ENCODE results near the gene MTRF1. TPM values are rescaled to one million over a fixed set of nuclear protein-coding genes. Genes with fewer than 3 reads are reported as not detected.

The MTRF1 gene
- total and polyA plus RNA-seq, 12 donors = 6.6 to 18.7 (median 10.3) TPM

DNA sequence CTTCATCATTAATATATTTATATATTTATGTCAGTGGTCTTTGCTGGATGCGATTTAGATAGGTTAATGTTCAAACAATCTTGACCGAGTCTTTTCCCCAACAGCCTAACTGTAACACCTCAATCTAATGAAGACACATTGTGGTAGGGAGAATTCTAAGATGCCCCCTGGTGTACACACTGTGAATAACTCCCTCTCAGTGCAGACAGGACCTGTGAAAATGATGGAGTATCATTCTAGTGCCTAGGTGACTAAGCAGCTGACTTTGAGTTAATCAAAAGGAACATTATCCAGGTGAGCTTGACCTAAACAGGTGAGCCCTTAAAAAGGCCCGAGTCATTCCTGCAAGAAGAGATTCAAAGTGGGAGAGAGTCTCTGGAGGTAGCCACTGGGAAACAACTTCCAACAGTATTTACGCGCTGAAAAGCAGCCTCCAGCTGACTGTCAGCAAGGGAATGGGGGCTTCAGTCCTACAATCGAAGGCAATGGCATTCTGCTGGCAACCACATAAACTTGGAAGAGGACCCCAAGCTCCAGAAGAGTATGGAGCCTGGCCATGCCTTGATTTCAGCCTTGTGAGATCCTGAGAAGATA is 41.0 kb downstream of the MTRF1 start:
- peak; percentile 57 to 85 (median 76) for TF ChIP-seq CTCF (IDR thresholded peaks at IDR 0.05)
- DNase-seq = peak in 1 of 2 donors; percentile 30
- Histone ChIP-seq H3K27me3 (no peaks in the 10 kb centered on the region), H3K27ac (no peak overlapping the region), H3K9me3 (no peaks in the 10 kb centered on the region), H3K4me3 (no peak overlapping the region), H3K4me1 (no peaks in the 10 kb centered on the region), H3K36me3 (peaks cover 0 to 41% (median 4%) of the 10 kb centered on the region in 9 donors)
- WGBS, 2 donors = 52 to 55% methylated on average over 6 of the region's 6 CpGs
- intact Hi-C loops (cut with DNase I) = loop anchor here in 9 of 10 donors (1.0 to 5.0 kb wide), 3 partner anchors 145 to 148 kb away; no protein-coding TSS in a partner anchor
- ATAC-seq = peak in 7 of 8 donors; percentile 62 to 88 (median 75)

- no peak for DNase-seq
- intact Hi-C loops (cut with DNase I) = loop anchor here in 4 of 10 donors (5.0 kb wide), 1 partner anchor 143 kb away; no protein-coding TSS in a partner anchor
- H3K27me3 ChIP-seq = no peaks in the 10 kb centered on the region
- WGBS, 2 donors = 68 to 74% methylated on average over 3 of the region's 3 CpGs
- no peaks in the 10 kb centered on the region for H3K9me3 ChIP-seq
- TF ChIP-seq CTCF (IDR thresholded peaks at IDR 0.05) = no peak
- no peaks in the 10 kb centered on the region for H3K4me1 ChIP-seq
- no peak overlapping the region for H3K27ac ChIP-seq
- no peak overlapping the region for H3K4me3 ChIP-seq
- no peak for ATAC-seq
- H3K36me3 ChIP-seq = peaks cover 0 to 29% (median 4%) of the 10 kb centered on the region in 9 donors
Measured at GRCh38 chr13:41220401-41220800, 43.0 kb downstream of the MTRF1 start.

- DNase-seq = no peak
- intact Hi-C loops (cut with DNase I) = loop anchor here in 1 of 10 donors (5.0 kb wide), 1 partner anchor 139 kb away; no protein-coding TSS in a partner anchor
- H3K4me3 ChIP-seq = no peak overlapping the region
Measured at GRCh38 chr13:41216160-41216559, 47.2 kb downstream of the MTRF1 start.

GRCh38 chr13:41213919-41214318 is 49.5 kb downstream of the MTRF1 start:
- DNase-seq = no peak
- Histone ChIP-seq H3K27me3 (no peaks in the 10 kb centered on the region), H3K27ac (no peak overlapping the region), H3K36me3 (peaks cover 0 to 9% (median 0%) of the 10 kb centered on the region in 9 donors), H3K9me3 (peaks cover 0 to 30% (median 6%) of the 10 kb centered on the region in 11 donors), H3K4me3 (no peak overlapping the region), H3K4me1 (no peaks in the 10 kb centered on the region)
- 65 to 95% methylated on average over 3 of the region's 3 CpGs for WGBS, 2 donors
- intact Hi-C loops (cut with DNase I) = no loop called here
- ATAC-seq = no peak
- TF ChIP-seq CTCF (IDR thresholded peaks at IDR 0.05) = no peak

More at GRCh38 chr13:41216160-41216559, 47.2 kb downstream of the MTRF1 start:
- Histone ChIP-seq H3K9me3 (peaks cover 0 to 10% (median 2%) of the 10 kb centered on the region in 11 donors), H3K36me3 (peaks cover 0 to 15% (median 0%) of the 10 kb centered on the region in 9 donors), H3K27ac (no peak overlapping the region), H3K27me3 (no peaks in the 10 kb centered on the region), H3K4me1 (no peaks in the 10 kb centered on the region)
- ATAC-seq = no peak
- TF ChIP-seq CTCF (IDR thresholded peaks at IDR 0.05) = no peak
